Upper lobe of left lung (tissue), 6 donors: ENCODE measurements around the gene SDCBP2. TPM values are rescaled to one million over a fixed set of nuclear protein-coding genes. Genes with fewer than 3 reads are reported as not detected.

ENCODE experiments used
- ATAC-seq, 2 donors: fragments of 200-7000 bp; cut with Tn5 transposase; one replicate each; pipeline ENCODE4 v1.9.1; 2022; ENCODE audit warnings: mild to moderate bottlenecking in 2 of 2, moderate library complexity in 2 of 2; ENCODE audit not compliant: low FRiP score in 2 of 2
- DNase-seq, 2 donors: peaks; one replicate each; pipeline ENCODE4 v3.0.0-alpha.2; 2019 to 2020
- H3K27ac ChIP-seq, 4 donors: fragments of 200-600 bp; sonication (generic); one replicate each; pipeline ENCODE4 v1.5.1; 2016 to 2019
- H3K27me3 ChIP-seq, 4 donors: fragments of 200-600 bp; sonication (generic); one replicate each; pipeline ENCODE4 v1.5.1; 2017 to 2019
- H3K36me3 ChIP-seq, 4 donors: fragments of 200-600 bp; sonication (generic); one replicate each; pipeline ENCODE4 v1.5.1; 2016 to 2019
- H3K4me1 ChIP-seq, 4 donors: fragments of 200-600 bp; sonication (generic); one replicate each; pipeline ENCODE4 v1.5.1; 2018 to 2019
- H3K4me3 ChIP-seq, 4 donors: fragments of 200-600 bp; sonication (generic); one replicate each; pipeline ENCODE4 v1.5.1; 2017 to 2019; ENCODE audit warnings: mild to moderate bottlenecking in 2 of 4, moderate library complexity in 1 of 4
- H3K9me3 ChIP-seq, 4 donors: fragments of 200-600 bp; sonication (generic); one replicate each; pipeline ENCODE4 v1.5.1; 2018 to 2019
- CTCF ChIP-seq, 6 experiments: fragments of 450-650 bp in 4 of 6; fragments of 200-600 bp in 2 of 6; sonication (generic) in 2 of 6; IDR thresholded peaks; one replicate each; pipeline ENCODE4 v1.5.1; 2016 to 2019; ENCODE audit warnings: antibody characterized with exemption in 6 of 6
- EP300 ChIP-seq, 4 donors: sonication (generic); formaldehyde crosslinking; IDR thresholded peaks; one replicate each; pipeline ENCODE4 v1.5.1; 2017; ENCODE audit warnings: antibody characterized with exemption in 4 of 4, control low read depth in 2 of 4
- POLR2A ChIP-seq, 4 donors: fragments of 450-650 bp; IDR thresholded peaks; one replicate each; pipeline ENCODE4 v1.5.1; 2016 to 2017; ENCODE audit warnings: antibody characterized with exemption in 4 of 4, mild to moderate bottlenecking in 2 of 4
- POLR2AphosphoS5 ChIP-seq, 2 donors: sonication (generic); formaldehyde crosslinking; IDR thresholded peaks; one replicate each; pipeline ENCODE4 v1.5.1; 2017; ENCODE audit warnings: antibody characterized with exemption in 2 of 2
- WGBS, 2 donors: methylation state at CpG; one replicate each; pipeline ENCODE4 v1.1.5; 2017 to 2018; 5-methylcytosine and 5-hydroxymethylcytosine counted together
- total RNA-seq, 6 donors: library from RNA; depleted of rRNA in 4 of 6; stranded (reverse); fragments of >200 nt in 4 of 6; gene quantifications; one replicate each; pipeline versions ENCODE4 v1.1.0 to v1.2.1, GENCODE V29; 2016 to 2021
- donor health status: DM: no; HTN: no; CAD: no; lungs with moderate emphysema.
- donor health status: DM: no; HTN: yes; CAD: no; lungs with severe emphysema.

SDCBP2 gene
- total RNA-seq, 6 donors from 2014 or later, result 6.3 to 34.0 (median 15.9) TPM

DNA sequence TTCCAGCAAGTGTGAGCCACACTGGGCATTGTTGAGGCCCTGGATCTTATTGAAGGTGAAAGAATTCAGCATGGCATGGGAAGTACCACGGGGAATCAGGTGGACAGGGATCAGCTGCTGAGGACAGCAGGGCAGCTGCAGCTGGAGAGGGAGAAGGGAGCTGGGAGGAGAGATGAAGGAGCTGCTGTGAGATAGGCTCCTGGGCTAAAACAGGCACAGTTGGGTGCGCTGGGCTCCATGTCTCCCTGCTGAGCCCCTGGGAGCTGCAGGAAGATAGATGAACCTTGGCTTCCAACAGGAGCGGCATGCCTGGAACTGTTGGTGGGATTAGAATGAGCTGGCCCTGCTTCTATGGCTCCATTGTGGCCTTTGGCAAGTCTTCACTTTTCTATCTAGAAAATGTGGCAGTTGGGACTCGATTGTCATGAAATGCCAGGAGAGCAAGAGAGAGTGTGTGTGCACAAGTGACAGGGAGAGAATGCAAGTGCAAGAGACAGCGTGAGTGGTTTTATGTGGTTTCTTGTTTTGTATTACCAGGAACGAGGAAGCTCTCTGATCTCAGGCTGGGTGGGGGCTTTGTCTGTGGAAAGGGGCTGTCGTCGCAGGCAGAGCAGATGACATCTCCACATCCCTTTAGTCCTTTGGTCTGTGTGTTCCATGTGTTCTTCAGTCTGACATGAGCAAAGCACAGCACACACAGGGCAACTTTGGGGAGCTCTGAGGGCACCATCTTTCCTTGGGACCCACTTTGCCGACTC, 42.5 kb downstream of the SDCBP2 start:
- WGBS, 2 donors, result 76 to 78% methylated on average over 9 of the region's 9 CpGs

GRCh38 chr20:1283522-1284510, 45.1 kb downstream of the SDCBP2 start:
- H3K36me3 ChIP-seq, result no peaks in the 10 kb centered on the region
- H3K27me3 ChIP-seq, result no peaks in the 10 kb centered on the region
- ATAC-seq, result no peak
- H3K4me1 ChIP-seq, result peaks cover 0 to 15% (median 5%) of the 10 kb centered on the region in 4 donors
- H3K4me3 ChIP-seq, result no peak overlapping the region
- no peak overlapping the region for H3K27ac ChIP-seq
- H3K9me3 ChIP-seq, result no peaks in the 10 kb centered on the region
- DNase-seq, result no peak
- TF ChIP-seq POLR2AphosphoS5 (IDR thresholded peaks at IDR 0.05), result no peak
- no peak for TF ChIP-seq CTCF (IDR thresholded peaks at IDR 0.05)
- TF ChIP-seq EP300 (IDR thresholded peaks at IDR 0.05), result no peak
- TF ChIP-seq POLR2A (IDR thresholded peaks at IDR 0.05), result no peak
- WGBS, 2 donors, result 80 to 86% methylated on average over 7 to 9 of the region's 9 CpGs

More for the DNA sequence above, 42.5 kb downstream of the SDCBP2 start:
- ATAC-seq (no peak), DNase-seq (no peak)
- H3K27me3 ChIP-seq, result no peaks in the 10 kb centered on the region
- no peak overlapping the region for H3K4me3 ChIP-seq
- H3K27ac ChIP-seq, result no peak overlapping the region
- no peaks in the 10 kb centered on the region for H3K36me3 ChIP-seq
- H3K4me1 ChIP-seq, result peaks cover under 1 to 15% (median 4%) of the 10 kb centered on the region in 4 donors
- no peaks in the 10 kb centered on the region for H3K9me3 ChIP-seq
- TF ChIP-seq CTCF (IDR thresholded peaks at IDR 0.05), result no peak
- no peak for TF ChIP-seq POLR2AphosphoS5 (IDR thresholded peaks at IDR 0.05)
- no peak for TF ChIP-seq EP300 (IDR thresholded peaks at IDR 0.05)
- no peak for TF ChIP-seq POLR2A (IDR thresholded peaks at IDR 0.05)

DNA sequence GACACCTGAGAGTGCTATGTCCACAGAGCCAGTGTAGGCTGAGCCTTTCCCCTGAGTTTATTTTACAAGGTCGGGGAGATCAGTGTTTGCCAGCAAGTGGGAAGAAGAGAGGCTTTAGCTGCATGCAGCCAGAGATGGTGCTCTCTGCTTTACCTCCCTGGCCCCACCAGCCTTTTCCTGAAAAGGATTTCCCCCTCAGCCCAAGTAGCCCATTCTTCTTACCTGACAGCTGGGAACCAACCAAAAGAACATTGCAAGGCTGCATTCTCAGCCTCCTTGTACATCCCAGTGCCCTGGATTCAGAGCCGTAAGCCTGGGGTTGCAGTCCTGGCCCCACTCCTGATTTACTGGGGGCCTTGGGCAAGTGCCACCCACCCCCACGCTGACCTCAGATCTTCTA, 46.0 kb downstream of the SDCBP2 start:
- WGBS, 2 donors, result 69 to 88% methylated on average over 2 to 3 of the region's 3 CpGs
- H3K4me1 ChIP-seq, result peaks cover 0 to 15% (median 5%) of the 10 kb centered on the region in 4 donors
- DNase-seq (no peak), ATAC-seq (no peak)
- H3K36me3 ChIP-seq, result no peaks in the 10 kb centered on the region
- no peaks in the 10 kb centered on the region for H3K27me3 ChIP-seq
- no peak for TF ChIP-seq CTCF (IDR thresholded peaks at IDR 0.05)
- no peak for TF ChIP-seq EP300 (IDR thresholded peaks at IDR 0.05)
- TF ChIP-seq POLR2A (IDR thresholded peaks at IDR 0.05), result no peak
- no peak for TF ChIP-seq POLR2AphosphoS5 (IDR thresholded peaks at IDR 0.05)
- no peaks in the 10 kb centered on the region for H3K9me3 ChIP-seq
- H3K27ac ChIP-seq, result no peak overlapping the region
- H3K4me3 ChIP-seq, result no peak overlapping the region

- TF ChIP-seq POLR2AphosphoS5 (IDR thresholded peaks at IDR 0.05) (peak in 1 of 2 donors; percentile 19), CTCF (IDR thresholded peaks at IDR 0.05) (no peak)
- ATAC-seq, result no peak
- peak overlapping the region in 1 of 4 donors; percentile 28 for H3K27ac ChIP-seq
- 68 to 69% methylated on average over 7 of the region's 7 CpGs for WGBS, 2 donors
- peaks cover 0 to 15% (median 5%) of the 10 kb centered on the region in 4 donors for H3K4me1 ChIP-seq
- no peak overlapping the region for H3K4me3 ChIP-seq
- no peaks in the 10 kb centered on the region for H3K9me3 ChIP-seq
- H3K36me3 ChIP-seq, result no peaks in the 10 kb centered on the region
- no peak for DNase-seq
- no peaks in the 10 kb centered on the region for H3K27me3 ChIP-seq
Measured at GRCh38 chr20:1281279-1282057, 47.5 kb downstream of the SDCBP2 start.
